ENCODE data around the gene SERPINA9. TPM values are rescaled to one million over a fixed set of nuclear protein-coding genes. Genes with fewer than 3 reads are reported as not detected.
A peak's percentile ranks its signal among the peaks of the same experiment; 100 is the strongest.

SERPINA9 gene, protein sequence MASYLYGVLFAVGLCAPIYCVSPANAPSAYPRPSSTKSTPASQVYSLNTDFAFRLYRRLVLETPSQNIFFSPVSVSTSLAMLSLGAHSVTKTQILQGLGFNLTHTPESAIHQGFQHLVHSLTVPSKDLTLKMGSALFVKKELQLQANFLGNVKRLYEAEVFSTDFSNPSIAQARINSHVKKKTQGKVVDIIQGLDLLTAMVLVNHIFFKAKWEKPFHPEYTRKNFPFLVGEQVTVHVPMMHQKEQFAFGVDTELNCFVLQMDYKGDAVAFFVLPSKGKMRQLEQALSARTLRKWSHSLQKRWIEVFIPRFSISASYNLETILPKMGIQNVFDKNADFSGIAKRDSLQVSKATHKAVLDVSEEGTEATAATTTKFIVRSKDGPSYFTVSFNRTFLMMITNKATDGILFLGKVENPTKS
- total RNA-seq (2021; fragmentation: NEBNext Ultra II Directional; extraction: Animal tissue kit (Norgen Biotek cat#: 25700)), result not detected in 2 replicates
- polyA plus RNA-seq (2011; rRNA removed), result not detected in 2 replicates
- not detected for polyA plus RNA-seq (2011; cell fraction: cytosol; rRNA removed)
- polyA plus RNA-seq (2011; cell fraction: nucleus; rRNA removed), result not detected
- not detected in 4 replicates for polyA plus RNA-seq (2012, experiment 1 of 2)
- not detected for polyA plus RNA-seq (2012, experiment 2 of 2)
- polyA plus RNA-seq (2013, experiment 1 of 2), result not detected
- polyA plus RNA-seq (2013, experiment 2 of 2), result not detected
- polyA minus RNA-seq (2011; rRNA and poly(A)+ RNA removed), result not detected in 2 replicates
- polyA minus RNA-seq (2011; cell fraction: cytosol; rRNA and poly(A)+ RNA removed), result not detected
- polyA minus RNA-seq (2011; cell fraction: nucleus; rRNA and poly(A)+ RNA removed), result not detected
- long read RNA-seq, experiment 1, result 0 reads
- long read RNA-seq, experiment 2, result 0 reads

DNA sequence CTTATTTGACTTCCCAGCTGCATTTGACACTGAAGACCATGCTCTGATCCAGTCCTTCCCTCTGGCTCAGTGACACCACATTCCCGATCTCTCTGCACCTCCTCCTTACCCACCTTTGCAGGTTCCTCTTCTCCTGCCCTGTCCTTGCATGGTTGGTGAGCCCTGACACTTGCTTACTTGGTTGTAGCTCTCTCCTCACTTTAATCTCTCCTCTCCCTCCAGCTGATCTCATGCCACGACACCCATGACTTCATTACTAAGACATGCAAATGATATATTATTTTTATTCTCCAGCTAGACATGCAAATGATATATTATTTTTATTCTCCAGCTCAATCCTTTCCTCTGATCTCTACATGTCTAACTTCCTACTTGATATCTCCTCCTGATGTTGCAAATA, at the start of gene SERPINA9:
SERPINA9 (minus strand) TSS at position 175 of the 400 bp plus-strand sequence. CDS start 6,357 bp downstream, outside the sequence.
- Histone ChIP-seq H3K79me1 (ENCODE audit: low read depth, low read length) (no peaks in the 10 kb centered on the region), H2BK5ac (ENCODE audit: low read depth, low read length) (no peak within 1 kb of the TSS), H3K23me2 (ENCODE audit: low read depth, low read length) (no peaks in the 10 kb centered on the region), H3K4me2 (ENCODE audit: insufficient read depth in 1 of 2, low read depth in 2 of 2, low read length in 2 of 2) (no peak within 1 kb of the TSS), H4K20me1 (replicated peaks in 1 of 2; ENCODE audit: control insufficient read depth in 1 of 2, insufficient read depth in 2 of 2, low read length in 2 of 2) (no peaks in the 10 kb centered on the region), H2BK120ac (replicated peaks; ENCODE audit: low read depth, low read length) (no peak within 1 kb of the TSS), H2BK20ac (ENCODE audit: low read length) (no peak within 1 kb of the TSS), H2BK15ac (ENCODE audit: low read length) (0 out of 2 replicates have a peak within 1 kb of the TSS, but pooled peaks have one; percentile 53), H4K91ac (replicated peaks; ENCODE audit: insufficient read length, low read length) (peak within 1 kb of the TSS; percentile 29), H3K27ac (ENCODE audit: low read depth, low read length) (no peak within 1 kb of the TSS), H4K8ac (ENCODE audit: extremely low read depth, insufficient read depth, low read length) (no peak within 1 kb of the TSS), H2BK12ac (ENCODE audit: low read depth, low read length) (peak within 1 kb of the TSS; percentile 63; the same call in 1 of the 2 replicates), H3K27me3 (replicated peaks in 1 of 4; ENCODE audit: control insufficient read depth in 3 of 4, extremely low read depth in 1 of 4, insufficient read depth in 3 of 4, low read length in 3 of 4) (no peaks in the 10 kb centered on the region; a peak in 1 of 7 replicates), H2AK5ac (ENCODE audit: low read depth, low read length) (no peak within 1 kb of the TSS), H4K5ac (ENCODE audit: insufficient read length, low read depth, low read length) (no peak within 1 kb of the TSS), H3K4me3 (ENCODE audit: extremely low read depth in 1 of 4, insufficient read depth in 2 of 4, low read depth in 3 of 4, low read length in 4 of 4) (no peak within 1 kb of the TSS), H3K56ac (replicated peaks; ENCODE audit: insufficient read length, low read depth, low read length) (no peak within 1 kb of the TSS), H3K23ac (ENCODE audit: insufficient read length) (no peak within 1 kb of the TSS), H3K4ac (replicated peaks; ENCODE audit: insufficient read length, low read depth, low read length) (no peak within 1 kb of the TSS), H3K9ac (replicated peaks in 1 of 4; ENCODE audit: extremely low read depth in 1 of 4, low read depth in 3 of 4, low read length in 3 of 4) (no peak within 1 kb of the TSS), H3K14ac (ENCODE audit: insufficient read length) (no peak within 1 kb of the TSS), H2AFZ (ENCODE audit: low read length) (0 out of 2 replicates have a peak within 1 kb of the TSS, but pooled peaks have one; percentile 7), H3K36me3 (ENCODE audit: control insufficient read depth in 2 of 4, insufficient read depth in 4 of 4, low read length in 3 of 4) (no peaks in the 10 kb centered on the region; a peak in 1 of 8 replicates), H3K9me3 (ENCODE audit: insufficient read depth in 2 of 2, low read depth in 1 of 2, low read length in 1 of 2) (peaks cover 12 to 17% of the 10 kb centered on the region in 2 experiments), H3K79me2 (ENCODE audit: control insufficient read depth in 1 of 2, insufficient read depth in 2 of 2, low read length in 2 of 2) (no peaks in the 10 kb centered on the region), H3K4me1 (replicated peaks in 1 of 4; ENCODE audit: control insufficient read depth in 3 of 4, insufficient read depth in 4 of 4, low read length in 3 of 4) (peaks cover 0 to 5% (median 1%) of the 10 kb centered on the region in 4 experiments; a peak in 3 of 7 replicates), H3K18ac (ENCODE audit: extremely low read depth, low read length) (no peak within 1 kb of the TSS)
- CTCF ChIA-PET (ENCODE audit: partially characterized antibody), result interaction anchor here (0.6 to 4.6 kb wide), 4 partner anchors 10 to 73 kb away, joined by 5 to 51 read pairs (median 12); no protein-coding TSS in a partner anchor
- no peak for TF ChIP-seq CBX8 (IDR thresholded peaks at IDR 0.05; ENCODE audit: borderline replicate concordance, low read depth, low read length)
- 89% methylated on average over 2 of the region's 2 CpGs; no CpG with 5 or more reads in 1 of the 2 experiments for WGBS, 2 experiments (ENCODE audit: extremely low coverage in 1 of 2, insufficient coverage in 1 of 2, insufficient read length in 1 of 2, insufficient replicate concordance in 2 of 2, low coverage in 1 of 2, low lambda C conversion rate in 2 of 2, missing lambda C conversion rate in 1 of 2)
- no peak for FAIRE-seq
- POLR2A ChIA-PET (ENCODE audit: partially characterized antibody), result no interaction called here
- DNase-seq (ENCODE audit: low read depth in 1 of 2, low spot score in 2 of 2), result no peak

All from H1 (cell line).